Suppressor macrophage treated with lipopolysaccharide for 1 hour (primary cell): ENCODE measurements around the gene NACC2.

Source experiments
- DNase-seq, 3 donors: peaks; one replicate each; pipeline ENCODE4 v3.0.0-alpha.2; 2020 to 2022

The NACC2 gene

GRCh38 chr9:135990468-135991429, 104.3 kb downstream of the NACC2 start:
- DNase-seq, result peak; percentile 31 to 87 (median 54)

GRCh38 chr9:135989722-135990467, 105.2 kb downstream of the NACC2 start:
- peak in 2 of 3 donors; percentile 35 to 58 for DNase-seq

- DNase-seq, result no peak
These were observed 105.9 kb downstream of the NACC2 start for GRCh38 chr9:135989157-135989556.

- no peak for DNase-seq
These were observed 106.6 kb downstream of the NACC2 start for GRCh38 chr9:135988493-135988892.

GRCh38 chr9:135987838-135988404, 107.2 kb downstream of the NACC2 start:
- no peak for DNase-seq

GRCh38 chr9:135986605-135987004, 108.5 kb downstream of the NACC2 start:
- no peak for DNase-seq

- no peak for DNase-seq
These were observed 109.2 kb downstream of the NACC2 start for GRCh38 chr9:135985889-135986288.

GRCh38 chr9:135985459-135985774, 109.7 kb downstream of the NACC2 start:
- DNase-seq, result no peak

GRCh38 chr9:135984072-135984710, 110.9 kb downstream of the NACC2 start:
- no peak for DNase-seq

GRCh38 chr9:135983208-135984071, 111.6 kb downstream of the NACC2 start:
- DNase-seq, result no peak

GRCh38 chr9:135982499-135983207, 112.4 kb downstream of the NACC2 start:
- DNase-seq, result no peak

GRCh38 chr9:135980926-135981630, 114.0 kb downstream of the NACC2 start:
- DNase-seq, result no peak

GRCh38 chr9:135979547-135980166, 115.4 kb downstream of the NACC2 start:
- no peak for DNase-seq

- DNase-seq, result no peak
These were observed 116.2 kb downstream of the NACC2 start for GRCh38 chr9:135978642-135979546.

- no peak for DNase-seq
These were observed 118.1 kb downstream of the NACC2 start for GRCh38 chr9:135976944-135977343.

- DNase-seq, result no peak
These were observed 118.6 kb downstream of the NACC2 start for GRCh38 chr9:135976531-135976930.

GRCh38 chr9:135975834-135976233, 119.3 kb downstream of the NACC2 start:
- no peak for DNase-seq

- DNase-seq, result no peak
These were observed 120.9 kb downstream of the NACC2 start for GRCh38 chr9:135974220-135974573.
